Measurements from ENCODE around the gene SDR39U1.

The SDR39U1 gene

DNA sequence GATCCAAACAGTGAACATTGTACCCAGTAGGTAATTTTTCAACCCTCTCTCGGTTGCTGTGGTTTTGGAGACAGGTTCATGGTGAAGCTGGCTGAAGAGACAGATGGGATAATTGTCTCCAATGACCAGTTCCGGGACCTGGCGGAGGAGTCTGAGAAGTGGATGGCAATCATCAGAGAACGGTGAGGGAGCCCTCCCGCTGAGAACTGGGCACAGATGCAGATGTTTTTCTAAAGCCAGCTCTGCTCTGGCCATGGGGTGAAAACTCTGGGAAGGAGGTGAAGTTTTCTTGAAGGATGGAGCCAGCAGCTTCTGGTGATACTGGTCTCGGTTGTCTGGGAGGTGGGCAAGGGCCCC is 6.6 kb downstream of the SDR39U1 start:
- H3K36me3 ChIP-seq (ENCODE audit: low read depth) = peaks cover 87% of the 10 kb centered on the region
- DNase-seq (ENCODE audit: low spot score) (no peak), ATAC-seq (ENCODE audit: low read depth) (no peak)
- peaks cover 4% of the 10 kb centered on the region for H3K4me1 ChIP-seq (ENCODE audit: insufficient read depth, poor library complexity, severe bottlenecking)
- no peak overlapping the region for H3K27ac ChIP-seq (ENCODE audit: poor library complexity, severe bottlenecking)
- no peak overlapping the region for H3K4me3 ChIP-seq (ENCODE audit: severe bottlenecking)
- no peaks in the 10 kb centered on the region for H3K27me3 ChIP-seq (ENCODE audit: insufficient read depth, poor library complexity, severe bottlenecking)
- no peaks in the 10 kb centered on the region for H3K9me3 ChIP-seq (ENCODE audit: severe bottlenecking)
- TF ChIP-seq CTCF (IDR thresholded peaks at IDR 0.05; ENCODE audit: poor library complexity, severe bottlenecking) = no peak

- Histone ChIP-seq H3K4me1 (ENCODE audit: insufficient read depth, poor library complexity, severe bottlenecking) (peaks cover 5% of the 10 kb centered on the region), H3K27ac (ENCODE audit: poor library complexity, severe bottlenecking) (no peak overlapping the region), H3K4me3 (ENCODE audit: severe bottlenecking) (no peak overlapping the region), H3K27me3 (ENCODE audit: insufficient read depth, poor library complexity, severe bottlenecking) (no peaks in the 10 kb centered on the region), H3K36me3 (ENCODE audit: low read depth) (peaks cover 80% of the 10 kb centered on the region), H3K9me3 (ENCODE audit: severe bottlenecking) (no peaks in the 10 kb centered on the region)
- TF ChIP-seq CTCF (IDR thresholded peaks at IDR 0.05; ENCODE audit: poor library complexity, severe bottlenecking) = no peak
- ATAC-seq (ENCODE audit: low read depth) (no peak), DNase-seq (ENCODE audit: low spot score) (no peak)
Measured at GRCh38 chr14:24435192-24435810, 7.3 kb downstream of the SDR39U1 start.

- Histone ChIP-seq H3K36me3 (ENCODE audit: low read depth) (peaks cover 74% of the 10 kb centered on the region), H3K27ac (ENCODE audit: poor library complexity, severe bottlenecking) (no peak overlapping the region), H3K9me3 (ENCODE audit: severe bottlenecking) (no peaks in the 10 kb centered on the region), H3K27me3 (ENCODE audit: insufficient read depth, poor library complexity, severe bottlenecking) (no peaks in the 10 kb centered on the region), H3K4me3 (ENCODE audit: severe bottlenecking) (no peak overlapping the region), H3K4me1 (ENCODE audit: insufficient read depth, poor library complexity, severe bottlenecking) (peaks cover 5% of the 10 kb centered on the region)
- DNase-seq (ENCODE audit: low spot score) = no peak
- no peak for TF ChIP-seq CTCF (IDR thresholded peaks at IDR 0.05; ENCODE audit: poor library complexity, severe bottlenecking)
- ATAC-seq (ENCODE audit: low read depth) = no peak
Measured at GRCh38 chr14:24434676-24435075, 7.9 kb downstream of the SDR39U1 start.

GRCh38 chr14:24434036-24434435 is 8.5 kb downstream of the SDR39U1 start:
- Histone ChIP-seq H3K9me3 (ENCODE audit: severe bottlenecking) (no peaks in the 10 kb centered on the region), H3K36me3 (ENCODE audit: low read depth) (peaks cover 68% of the 10 kb centered on the region), H3K4me1 (ENCODE audit: insufficient read depth, poor library complexity, severe bottlenecking) (peaks cover 10% of the 10 kb centered on the region), H3K27me3 (ENCODE audit: insufficient read depth, poor library complexity, severe bottlenecking) (no peaks in the 10 kb centered on the region), H3K27ac (ENCODE audit: poor library complexity, severe bottlenecking) (no peak overlapping the region), H3K4me3 (ENCODE audit: severe bottlenecking) (no peak overlapping the region)
- TF ChIP-seq CTCF (IDR thresholded peaks at IDR 0.05; ENCODE audit: poor library complexity, severe bottlenecking) = no peak
- DNase-seq (ENCODE audit: low spot score) (no peak), ATAC-seq (ENCODE audit: low read depth) (no peak)

- DNase-seq (ENCODE audit: low spot score) (no peak), ATAC-seq (ENCODE audit: low read depth) (no peak)
- no peak overlapping the region for H3K27ac ChIP-seq (ENCODE audit: poor library complexity, severe bottlenecking)
- no peak overlapping the region for H3K4me3 ChIP-seq (ENCODE audit: severe bottlenecking)
- TF ChIP-seq CTCF (IDR thresholded peaks at IDR 0.05; ENCODE audit: poor library complexity, severe bottlenecking) = no peak
- peaks cover 10% of the 10 kb centered on the region for H3K4me1 ChIP-seq (ENCODE audit: insufficient read depth, poor library complexity, severe bottlenecking)
- peaks cover 54% of the 10 kb centered on the region for H3K36me3 ChIP-seq (ENCODE audit: low read depth)
- no peaks in the 10 kb centered on the region for H3K27me3 ChIP-seq (ENCODE audit: insufficient read depth, poor library complexity, severe bottlenecking)
- no peaks in the 10 kb centered on the region for H3K9me3 ChIP-seq (ENCODE audit: severe bottlenecking)
Measured at GRCh38 chr14:24432259-24433131, 10.1 kb downstream of the SDR39U1 start.
